ENCODE results near the gene LSP1.

DNA sequence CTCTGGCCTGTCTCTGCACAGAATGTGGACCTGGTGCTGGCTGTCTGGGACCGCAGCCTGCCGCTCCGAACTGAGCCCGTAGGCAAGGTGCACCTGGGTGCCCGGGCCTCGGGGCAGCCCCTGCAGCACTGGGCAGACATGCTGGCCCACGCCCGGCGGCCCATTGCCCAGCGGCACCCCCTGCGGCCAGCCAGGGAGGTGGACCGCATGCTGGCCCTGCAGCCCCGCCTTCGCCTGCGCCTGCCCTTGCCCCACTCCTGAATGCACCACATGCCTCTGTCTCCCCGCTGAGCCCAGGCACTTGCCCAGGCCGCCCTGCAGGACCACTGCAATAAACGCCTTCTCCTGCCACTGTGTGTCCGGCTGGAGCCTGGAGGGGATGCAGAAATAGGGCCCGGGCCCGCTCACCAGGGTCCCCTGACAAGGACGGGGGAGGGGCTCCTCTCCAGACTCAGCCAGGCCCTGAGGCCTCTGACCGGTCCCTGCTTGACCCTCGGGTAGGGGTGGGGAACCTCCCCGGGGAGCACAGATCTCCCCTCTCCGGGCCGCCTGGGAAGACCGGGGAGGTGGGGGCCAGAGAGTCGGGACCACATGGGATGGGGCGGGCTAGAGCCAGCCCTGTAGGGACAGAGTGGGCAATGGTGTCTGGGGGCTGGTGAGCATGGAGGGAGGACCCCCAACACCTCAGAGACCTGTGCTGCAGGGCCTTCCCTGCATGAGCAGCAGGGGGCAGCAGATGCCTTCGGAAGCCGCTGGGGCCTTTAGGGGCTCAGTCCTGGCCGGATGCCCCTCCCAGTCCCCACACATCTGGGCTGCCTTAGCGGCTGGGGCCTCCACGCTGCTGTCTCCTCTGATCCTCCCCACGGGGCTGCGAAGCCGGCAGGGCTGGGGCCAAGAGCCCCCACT lies 15.5 kb upstream of the LSP1 start:
- TF ChIP-seq POLR2A (IDR thresholded peaks at IDR 0.05; ENCODE audit: low read depth, low read length), result no peak
- no peak for TF ChIP-seq TAF1 (IDR thresholded peaks at IDR 0.05; ENCODE audit: borderline replicate concordance, low read depth, low read length)
- TF ChIP-seq POLR2AphosphoS5 (IDR thresholded peaks at IDR 0.05; ENCODE audit: low read depth, low read length), result no peak
